Measurements from ENCODE around the gene SMAD2.

GRCh38 chr18:47773931-47774330 is 156.5 kb downstream of the SMAD2 start:
- TF ChIP-seq CTCF (IDR thresholded peaks at IDR 0.05) (no peak), MYC (IDR thresholded peaks at IDR 0.05; ENCODE audit: borderline replicate concordance, low read length) (no peak), SMC3 (IDR thresholded peaks at IDR 0.05) (no peak), USF2 (IDR thresholded peaks at IDR 0.05) (no peak), CBX8 (IDR thresholded peaks at IDR 0.05) (no peak), TP53 (CRISPR knock-in tag; IDR thresholded peaks at IDR 0.05) (no peak), KDM1A (IDR thresholded peaks at IDR 0.05; ENCODE audit: low read depth) (no peak), ZSCAN20 (CRISPR knock-in tag; IDR thresholded peaks at IDR 0.05) (no peak), POLR2A (IDR thresholded peaks at IDR 0.05; ENCODE audit: low read length) (no peak), BHLHE40 (IDR thresholded peaks at IDR 0.05; ENCODE audit: low read depth, low read length) (no peak)
